Tibial nerve (tissue), 4 donors: ENCODE measurements around the gene AKR1B15. TPM values are rescaled to one million over a fixed set of nuclear protein-coding genes. Genes with fewer than 3 reads are reported as not detected.

Source experiments
- DNase-seq, 2 donors: peaks; one replicate each; pipeline ENCODE4 v3.0.0-alpha.2; 2019; ENCODE audit warnings: low spot score in 2 of 2
- H3K27ac ChIP-seq, 4 donors: fragments of 200-600 bp; sonication (generic) in 3 of 4; one replicate each; pipeline ENCODE4 v1.5.1; 2017 to 2019; ENCODE audit warnings: mild to moderate bottlenecking in 1 of 4
- H3K27me3 ChIP-seq, 2 donors: fragments of 200-600 bp; sonication (generic) in 1 of 2; one replicate each; pipeline versions ENCODE4 v1.5.1 to v1.6.0; 2017 to 2019
- H3K36me3 ChIP-seq, 3 donors: fragments of 200-600 bp; sonication (generic); one replicate each; pipeline ENCODE4 v1.5.1; 2018 to 2019
- H3K4me1 ChIP-seq, 4 donors: fragments of 200-600 bp; sonication (generic) in 3 of 4; one replicate each; pipeline ENCODE4 v1.5.1; 2017 to 2019
- H3K4me3 ChIP-seq, 4 donors: fragments of 200-600 bp; sonication (generic) in 3 of 4; one replicate each; pipeline ENCODE4 v1.5.1; 2017 to 2019; ENCODE audit warnings: mild to moderate bottlenecking in 1 of 4, moderate library complexity in 1 of 4
- H3K9me3 ChIP-seq, 4 donors: fragments of 200-600 bp; sonication (generic) in 3 of 4; one replicate each; pipeline ENCODE4 v1.5.1; 2017 to 2019
- EP300 ChIP-seq, 2 donors: sonication (generic); formaldehyde crosslinking; IDR thresholded peaks; one replicate each; pipeline ENCODE4 v1.6.1; 2017; ENCODE audit warnings: antibody characterized with exemption in 2 of 2, mild to moderate bottlenecking in 1 of 2
- POLR2A ChIP-seq, 2 donors: fragments of 450-650 bp; IDR thresholded peaks; one replicate each; pipeline ENCODE4 v1.6.1; 2017; ENCODE audit warnings: antibody characterized with exemption in 2 of 2, mild to moderate bottlenecking in 2 of 2, moderate library complexity in 2 of 2
- WGBS, 2 donors: methylation state at CpG; one replicate each; pipeline ENCODE4 v1.1.5; 2018; 5-methylcytosine and 5-hydroxymethylcytosine counted together
- total RNA-seq, 4 donors: library from RNA; depleted of rRNA; stranded (reverse); fragments of >200 nt; gene quantifications; one replicate each; pipeline ENCODE4 v1.1.0, GENCODE V29; 2016
- TF ChIP-seq, protein P1 (sequence below), 5 experiments: fragments of 200-600 bp in 3 of 5; fragments of 450-650 bp in 2 of 5; sonication (generic) in 3 of 5; IDR thresholded peaks; one replicate each; pipeline ENCODE4 v1.5.1; 2016 to 2019; ENCODE audit warnings: antibody characterized with exemption in 5 of 5, mild to moderate bottlenecking in 3 of 5, moderate library complexity in 2 of 5

Gene AKR1B15
- total RNA-seq: 1 to 10 TPM in 3 of 4 donors, under 1 TPM in 1; 0.22 to 5.5 (median 1.4) TPM

- no peaks in the 10 kb centered on the region for H3K9me3 ChIP-seq
- H3K4me3 ChIP-seq: no peak within 1 kb of the TSS
- peak in 1 of 2 donors; percentile 47 for DNase-seq
- H3K4me1 ChIP-seq: peaks cover 0 to 21% (median 0%) of the 10 kb centered on the region in 4 donors
- peak within 1 kb of the TSS in 1 of 4 donors; percentile 33 for H3K27ac ChIP-seq
- TF ChIP-seq POLR2A (IDR thresholded peaks at IDR 0.05): no peak
- peak in 1 of 2 donors; percentile 12 for TF ChIP-seq EP300 (IDR thresholded peaks at IDR 0.05)
- 75 to 85% methylated on average over 14 of the region's 14 CpGs for WGBS, 2 donors
- H3K36me3 ChIP-seq: no peaks in the 10 kb centered on the region
- H3K27me3 ChIP-seq: no peaks in the 10 kb centered on the region
Observed at GRCh38 chr7:134548877-134549276, at the start of gene AKR1B15. Gene AKR1B15, plus strand, starts transcription at chr7:134549110. Its CDS starts 15,510 bp downstream, at chr7:134564620.

- no peak for TF ChIP-seq EP300 (IDR thresholded peaks at IDR 0.05)
- TF ChIP-seq POLR2A (IDR thresholded peaks at IDR 0.05): no peak
- TF ChIP-seq, protein P1, sequence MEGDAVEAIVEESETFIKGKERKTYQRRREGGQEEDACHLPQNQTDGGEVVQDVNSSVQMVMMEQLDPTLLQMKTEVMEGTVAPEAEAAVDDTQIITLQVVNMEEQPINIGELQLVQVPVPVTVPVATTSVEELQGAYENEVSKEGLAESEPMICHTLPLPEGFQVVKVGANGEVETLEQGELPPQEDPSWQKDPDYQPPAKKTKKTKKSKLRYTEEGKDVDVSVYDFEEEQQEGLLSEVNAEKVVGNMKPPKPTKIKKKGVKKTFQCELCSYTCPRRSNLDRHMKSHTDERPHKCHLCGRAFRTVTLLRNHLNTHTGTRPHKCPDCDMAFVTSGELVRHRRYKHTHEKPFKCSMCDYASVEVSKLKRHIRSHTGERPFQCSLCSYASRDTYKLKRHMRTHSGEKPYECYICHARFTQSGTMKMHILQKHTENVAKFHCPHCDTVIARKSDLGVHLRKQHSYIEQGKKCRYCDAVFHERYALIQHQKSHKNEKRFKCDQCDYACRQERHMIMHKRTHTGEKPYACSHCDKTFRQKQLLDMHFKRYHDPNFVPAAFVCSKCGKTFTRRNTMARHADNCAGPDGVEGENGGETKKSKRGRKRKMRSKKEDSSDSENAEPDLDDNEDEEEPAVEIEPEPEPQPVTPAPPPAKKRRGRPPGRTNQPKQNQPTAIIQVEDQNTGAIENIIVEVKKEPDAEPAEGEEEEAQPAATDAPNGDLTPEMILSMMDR (IDR thresholded peaks at IDR 0.05): no peak
- WGBS, 2 donors: 75 to 79% methylated on average over 2 of the region's 2 CpGs
- no peaks in the 10 kb centered on the region for H3K9me3 ChIP-seq
Observed at GRCh38 chr7:134500406-134500805, 48.5 kb upstream of the AKR1B15 start.

GRCh38 chr7:134500982-134501381 is 47.9 kb upstream of the AKR1B15 start:
- no peak for TF ChIP-seq EP300 (IDR thresholded peaks at IDR 0.05)
- TF ChIP-seq, protein P1 (IDR thresholded peaks at IDR 0.05): no peak
- TF ChIP-seq POLR2A (IDR thresholded peaks at IDR 0.05): no peak
- Histone ChIP-seq H3K4me1 (no peaks in the 10 kb centered on the region), H3K9me3 (no peaks in the 10 kb centered on the region), H3K27me3 (no peaks in the 10 kb centered on the region), H3K36me3 (no peaks in the 10 kb centered on the region), H3K4me3 (no peak overlapping the region), H3K27ac (no peak overlapping the region)
- WGBS, 2 donors: 71% methylated on average over 5 of the region's 5 CpGs
- no peak for DNase-seq

More at GRCh38 chr7:134500406-134500805, 48.5 kb upstream of the AKR1B15 start:
- no peaks in the 10 kb centered on the region for H3K36me3 ChIP-seq
- H3K4me1 ChIP-seq: no peaks in the 10 kb centered on the region
- no peak overlapping the region for H3K4me3 ChIP-seq
- no peak for DNase-seq
- no peaks in the 10 kb centered on the region for H3K27me3 ChIP-seq
- no peak overlapping the region for H3K27ac ChIP-seq

- Histone ChIP-seq H3K4me1 (no peaks in the 10 kb centered on the region), H3K9me3 (no peaks in the 10 kb centered on the region), H3K27ac (peak overlapping the region in 1 of 4 donors; percentile 50), H3K27me3 (no peaks in the 10 kb centered on the region), H3K4me3 (no peak overlapping the region), H3K36me3 (no peaks in the 10 kb centered on the region)
- TF ChIP-seq EP300 (IDR thresholded peaks at IDR 0.05): peak in 1 of 2 donors; percentile 78
- TF ChIP-seq POLR2A (IDR thresholded peaks at IDR 0.05): no peak
- peak; percentile 22 to 84 for DNase-seq
- 60 to 77% methylated on average over 3 of the region's 3 CpGs for WGBS, 2 donors
Observed at GRCh38 chr7:134502463-134503371, 46.2 kb upstream of the AKR1B15 start.

GRCh38 chr7:134504660-134505164 is 44.2 kb upstream of the AKR1B15 start:
- no peak for TF ChIP-seq POLR2A (IDR thresholded peaks at IDR 0.05)
- TF ChIP-seq, protein P1 (IDR thresholded peaks at IDR 0.05): no peak
- no peak for TF ChIP-seq EP300 (IDR thresholded peaks at IDR 0.05)
- WGBS, 2 donors: 68 to 74% methylated on average over 3 of the region's 3 CpGs
- no peak overlapping the region for H3K27ac ChIP-seq
- H3K4me1 ChIP-seq: no peaks in the 10 kb centered on the region
- no peaks in the 10 kb centered on the region for H3K9me3 ChIP-seq
- no peak for DNase-seq
- no peak overlapping the region for H3K4me3 ChIP-seq
- no peaks in the 10 kb centered on the region for H3K27me3 ChIP-seq
- H3K36me3 ChIP-seq: no peaks in the 10 kb centered on the region

DNA sequence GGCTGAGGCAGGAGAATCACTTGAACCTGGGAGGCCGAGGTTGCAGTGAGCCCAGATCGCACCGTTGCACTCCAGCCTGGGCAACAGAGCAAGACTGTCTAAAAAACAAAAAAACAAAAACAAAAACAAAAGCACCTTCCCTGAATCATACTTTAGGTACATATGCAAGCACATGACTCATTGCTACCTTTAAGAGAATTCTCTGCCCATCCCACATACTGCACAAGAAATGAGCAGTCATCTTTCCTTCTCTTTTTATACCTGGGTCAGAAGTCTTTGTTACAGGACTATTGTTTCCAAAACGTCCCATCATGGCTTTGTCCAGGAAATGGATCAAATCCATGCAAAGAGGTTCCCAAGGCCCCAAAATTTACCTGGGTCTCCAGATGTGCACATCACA is 43.1 kb upstream of the AKR1B15 start:
- TF ChIP-seq POLR2A (IDR thresholded peaks at IDR 0.05) (no peak), EP300 (IDR thresholded peaks at IDR 0.05) (no peak)
- TF ChIP-seq, protein P1 (IDR thresholded peaks at IDR 0.05): no peak
- WGBS, 2 donors: 82 to 88% methylated on average over 4 of the region's 4 CpGs
- no peak overlapping the region for H3K4me3 ChIP-seq

More for the DNA sequence above, 43.1 kb upstream of the AKR1B15 start:
- no peak for DNase-seq
- Histone ChIP-seq H3K9me3 (no peaks in the 10 kb centered on the region), H3K27ac (no peak overlapping the region), H3K36me3 (no peaks in the 10 kb centered on the region), H3K4me1 (no peaks in the 10 kb centered on the region), H3K27me3 (no peaks in the 10 kb centered on the region)
